CD4-positive, CD25-positive, alpha-beta regulatory T cell (primary cell): Measurements from ENCODE around the gene AREL1. TPM values are rescaled to one million over a fixed set of nuclear protein-coding genes. Genes with fewer than 3 reads are reported as not detected.

Experiments used
- ATAC-seq, 2 donors: fragments of 150-1000 bp; cut with Tn5 transposase; one replicate each; pipeline ENCODE4 v1.10.0; 2021; ENCODE audit warnings: low read depth in 2 of 2, moderate number of reproducible peaks in 2 of 2, moderate library complexity in 1 of 2
- DNase-seq, 3 donors: peaks; one replicate each; pipeline versions ENCODE4 v3.0.0 to v3.0.0-alpha.2; 2012 to 2022; ENCODE audit warnings: mixed read lengths in 1 of 3
- H3K27ac ChIP-seq: one replicate; pipeline ENCODE4 v1.7.0; 2013; ENCODE audit warnings: mild to moderate bottlenecking, low read length; ENCODE audit not compliant: insufficient read depth, poor library complexity, severe bottlenecking
- H3K27me3 ChIP-seq: one replicate; pipeline ENCODE4 v1.7.0; 2013; ENCODE audit warnings: low read length; ENCODE audit not compliant: control insufficient read depth, insufficient read depth
- H3K36me3 ChIP-seq: one replicate; pipeline ENCODE4 v1.7.0; 2013; ENCODE audit warnings: mild to moderate bottlenecking, low read length, moderate library complexity; ENCODE audit not compliant: control insufficient read depth, insufficient read depth
- H3K4me1 ChIP-seq: 2 replicates; pipeline ENCODE4 v1.7.0; 2013; ENCODE audit warnings: mild to moderate bottlenecking, low read length; ENCODE audit not compliant: insufficient read depth, control insufficient read depth, poor library complexity, severe bottlenecking
- H3K4me3 ChIP-seq: one replicate; pipeline ENCODE4 v1.7.0; 2013; ENCODE audit warnings: low read depth, mild to moderate bottlenecking, low read length, moderate library complexity
- H3K9me3 ChIP-seq, 2 experiments: 1 replicate in 1 of 2; 2 replicates in 1 of 2; pipeline ENCODE4 v1.7.0; 2013; ENCODE audit warnings: low read length in 2 of 2, mild to moderate bottlenecking in 1 of 2, moderate library complexity in 1 of 2; ENCODE audit not compliant: control insufficient read depth in 2 of 2
- H3K27ac Mint-ChIP-seq, 3 donors: one replicate each; pipeline ENCODE4 v1.8.0; 2020 to 2022; ENCODE audit warnings: mild to moderate bottlenecking in 3 of 3, mixed read lengths in 3 of 3, moderate library complexity in 2 of 3
- H3K27me3 Mint-ChIP-seq: one replicate; pipeline ENCODE4 v1.8.0; 2022; ENCODE audit warnings: mild to moderate bottlenecking, mixed read lengths
- H3K36me3 Mint-ChIP-seq: one replicate; pipeline ENCODE4 v1.8.0; 2020; ENCODE audit warnings: mixed read lengths
- H3K4me1 Mint-ChIP-seq, 4 donors: one replicate each; pipeline ENCODE4 v1.8.0; 2020 to 2022; ENCODE audit warnings: mixed read lengths in 4 of 4, mild to moderate bottlenecking in 1 of 4
- H3K4me3 Mint-ChIP-seq, 4 donors: one replicate each; pipeline ENCODE4 v1.8.0; 2020 to 2022; ENCODE audit warnings: mild to moderate bottlenecking in 4 of 4, mixed read lengths in 4 of 4, moderate library complexity in 3 of 4
- H3K9me3 Mint-ChIP-seq, 7 donors: one replicate each; pipeline ENCODE4 v1.8.0; 2020 to 2022; ENCODE audit warnings: mixed read lengths in 7 of 7, mild to moderate bottlenecking in 3 of 7, moderate library complexity in 2 of 7
- polyA plus RNA-seq, 4 donors: library from polyadenylated mRNA; unstranded; fragments of 300-500 nt; fragmentation: Illumina TruSeq; gene quantifications; one replicate each; pipeline ENCODE4 v1.2.3, GENCODE V29; 2021
- total RNA-seq: library from RNA; stranded (reverse); gene quantifications from one replicate; pipeline ENCODE4 v1.2.3, GENCODE V29; 2022

AREL1 gene
- total and polyA plus RNA-seq, 5 donors from 2014 or later = 18.3 to 47.0 (median 22.2) TPM

DNA sequence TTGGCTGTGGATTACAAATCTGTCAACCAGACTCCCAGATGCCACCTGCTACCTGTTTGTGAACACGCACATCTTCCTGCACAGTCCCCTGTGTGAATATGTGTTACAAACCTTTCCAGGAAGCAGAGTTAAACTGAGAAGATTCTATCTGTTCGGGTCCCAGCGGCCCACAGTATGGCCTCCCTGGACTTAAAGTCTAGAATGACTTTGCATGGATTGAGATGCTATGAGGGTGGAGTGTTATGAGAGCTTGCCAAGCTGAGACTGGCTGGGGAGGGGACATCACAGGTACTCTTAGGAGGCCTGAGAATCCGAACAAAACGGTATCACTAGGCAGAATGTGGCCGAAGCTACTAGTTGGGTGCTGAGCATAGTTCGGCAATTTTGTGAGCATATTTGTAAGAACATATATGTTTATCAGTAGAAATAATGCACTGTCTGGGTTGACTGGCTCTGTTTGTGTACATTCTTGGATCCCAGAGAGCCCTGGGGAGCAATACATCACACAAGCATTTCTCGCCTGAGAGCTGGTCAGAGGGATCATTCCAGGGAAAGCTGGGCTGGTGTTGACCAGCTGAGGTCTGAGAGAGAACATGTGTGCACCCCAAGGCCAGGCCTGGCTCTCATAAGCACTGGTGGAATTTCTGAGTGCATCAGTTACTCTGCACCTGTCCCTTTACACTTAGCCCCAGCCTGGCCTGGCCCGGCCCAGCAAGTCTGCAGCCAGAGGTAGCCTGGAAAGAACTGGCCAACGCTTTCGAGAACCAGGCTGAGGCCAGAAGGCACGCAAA, 71.1 kb downstream of the AREL1 start:
- no peaks in the 10 kb centered on the region for H3K4me1 Mint-ChIP-seq
- H3K27ac Mint-ChIP-seq = no peak overlapping the region
- Histone ChIP-seq H3K36me3 (no peaks in the 10 kb centered on the region), H3K27me3 (peaks cover 2% of the 10 kb centered on the region), H3K27ac (no peak overlapping the region), H3K4me3 (no peak overlapping the region), H3K4me1 (no peaks in the 10 kb centered on the region), H3K9me3 (no peaks in the 10 kb centered on the region)
- peaks cover 4% of the 10 kb centered on the region for H3K36me3 Mint-ChIP-seq
- no peak for DNase-seq
- H3K4me3 Mint-ChIP-seq = no peak overlapping the region
- ATAC-seq = no peak
- H3K9me3 Mint-ChIP-seq = no peaks in the 10 kb centered on the region
- peaks cover 9% of the 10 kb centered on the region for H3K27me3 Mint-ChIP-seq

DNA sequence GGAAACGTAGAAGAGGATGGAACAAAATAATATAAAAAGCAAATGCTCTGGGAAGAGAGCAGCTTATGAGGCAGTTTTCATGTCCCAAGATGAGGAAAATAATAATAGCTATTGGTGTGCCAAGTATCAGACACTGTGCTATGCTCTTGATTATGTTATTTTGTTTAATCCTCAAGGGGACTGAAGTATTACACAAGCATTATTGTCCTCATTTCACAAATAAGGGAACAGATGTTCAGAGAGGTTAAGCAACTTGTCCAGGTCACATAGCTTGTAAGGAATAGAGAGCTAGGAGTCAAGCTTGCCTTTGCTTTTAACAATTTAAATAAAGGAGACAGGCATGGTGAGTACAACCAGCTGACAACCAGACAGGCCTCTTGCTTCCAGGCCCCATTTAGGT, 73.9 kb downstream of the AREL1 start:
- H3K9me3 ChIP-seq = no peaks in the 10 kb centered on the region
- Mint-ChIP-seq H3K36me3 (peaks cover 4% of the 10 kb centered on the region), H3K4me1 (no peaks in the 10 kb centered on the region), H3K27ac (no peak overlapping the region), H3K4me3 (no peak overlapping the region), H3K9me3 (no peaks in the 10 kb centered on the region), H3K27me3 (peaks cover 4% of the 10 kb centered on the region)
- no peak for DNase-seq
- H3K36me3 ChIP-seq = no peaks in the 10 kb centered on the region
- peaks cover 2% of the 10 kb centered on the region for H3K27me3 ChIP-seq
- no peak overlapping the region for H3K4me3 ChIP-seq
- H3K27ac ChIP-seq = no peak overlapping the region
- ATAC-seq = no peak
- no peaks in the 10 kb centered on the region for H3K4me1 ChIP-seq

DNA sequence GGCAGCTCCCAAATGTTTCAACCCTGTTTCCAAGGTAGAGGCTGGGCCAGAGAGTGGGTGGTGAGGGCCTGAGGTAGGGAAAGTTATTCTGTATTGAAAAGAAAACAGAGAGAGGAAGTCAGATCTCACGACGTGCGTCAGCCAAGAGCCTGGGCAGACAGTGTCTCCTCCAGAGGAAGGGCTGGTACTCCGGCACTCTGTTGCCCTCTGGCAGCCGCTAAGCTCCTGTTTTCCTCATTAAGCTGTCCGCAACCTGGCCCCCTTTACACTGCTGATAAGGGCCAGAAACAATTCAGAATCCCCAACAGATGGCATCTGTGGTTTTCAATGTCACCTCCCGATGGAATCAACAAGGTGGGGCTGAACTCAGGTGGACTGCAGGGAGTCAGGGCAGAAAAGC, 74.8 kb downstream of the AREL1 start:
- Mint-ChIP-seq H3K36me3 (peaks cover 4% of the 10 kb centered on the region), H3K4me1 (no peaks in the 10 kb centered on the region), H3K4me3 (no peak overlapping the region), H3K27me3 (peaks cover 8% of the 10 kb centered on the region), H3K9me3 (no peaks in the 10 kb centered on the region), H3K27ac (no peak overlapping the region)
- H3K27ac ChIP-seq = no peak overlapping the region
- ATAC-seq (peak in 1 of 2 donors; percentile 47), DNase-seq (no peak)
- H3K9me3 ChIP-seq = no peaks in the 10 kb centered on the region
- peaks cover 2% of the 10 kb centered on the region for H3K27me3 ChIP-seq
- H3K36me3 ChIP-seq = no peaks in the 10 kb centered on the region
- H3K4me1 ChIP-seq = no peaks in the 10 kb centered on the region
- H3K4me3 ChIP-seq = no peak overlapping the region

DNA sequence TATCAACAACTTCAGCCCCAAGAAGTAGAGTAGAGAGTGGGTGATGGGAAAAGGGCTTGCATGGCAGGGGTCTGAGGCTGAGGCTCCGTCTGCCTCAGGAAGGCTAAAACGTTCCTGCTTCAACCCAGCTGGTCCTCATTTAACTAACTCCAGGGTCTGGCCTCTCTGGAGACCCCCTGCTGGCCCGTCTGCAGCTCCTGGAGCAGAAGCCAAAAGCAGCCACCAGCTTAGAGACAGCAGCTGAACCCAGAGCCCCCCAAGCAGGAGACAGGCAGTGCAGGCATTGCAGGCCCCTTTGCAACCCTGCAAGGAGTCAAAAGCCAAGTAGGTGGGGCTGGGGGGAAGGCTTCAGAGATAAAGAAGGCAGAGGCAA, 75.7 kb downstream of the AREL1 start:
- DNase-seq (no peak), ATAC-seq (no peak)
- Histone ChIP-seq H3K4me3 (no peak overlapping the region), H3K27me3 (peaks cover 2% of the 10 kb centered on the region), H3K4me1 (no peaks in the 10 kb centered on the region), H3K36me3 (no peaks in the 10 kb centered on the region), H3K27ac (no peak overlapping the region), H3K9me3 (no peaks in the 10 kb centered on the region)
- Mint-ChIP-seq H3K9me3 (no peaks in the 10 kb centered on the region), H3K4me1 (no peaks in the 10 kb centered on the region), H3K27ac (no peak overlapping the region), H3K27me3 (peaks cover 8% of the 10 kb centered on the region), H3K36me3 (peaks cover 4% of the 10 kb centered on the region), H3K4me3 (no peak overlapping the region)

DNA sequence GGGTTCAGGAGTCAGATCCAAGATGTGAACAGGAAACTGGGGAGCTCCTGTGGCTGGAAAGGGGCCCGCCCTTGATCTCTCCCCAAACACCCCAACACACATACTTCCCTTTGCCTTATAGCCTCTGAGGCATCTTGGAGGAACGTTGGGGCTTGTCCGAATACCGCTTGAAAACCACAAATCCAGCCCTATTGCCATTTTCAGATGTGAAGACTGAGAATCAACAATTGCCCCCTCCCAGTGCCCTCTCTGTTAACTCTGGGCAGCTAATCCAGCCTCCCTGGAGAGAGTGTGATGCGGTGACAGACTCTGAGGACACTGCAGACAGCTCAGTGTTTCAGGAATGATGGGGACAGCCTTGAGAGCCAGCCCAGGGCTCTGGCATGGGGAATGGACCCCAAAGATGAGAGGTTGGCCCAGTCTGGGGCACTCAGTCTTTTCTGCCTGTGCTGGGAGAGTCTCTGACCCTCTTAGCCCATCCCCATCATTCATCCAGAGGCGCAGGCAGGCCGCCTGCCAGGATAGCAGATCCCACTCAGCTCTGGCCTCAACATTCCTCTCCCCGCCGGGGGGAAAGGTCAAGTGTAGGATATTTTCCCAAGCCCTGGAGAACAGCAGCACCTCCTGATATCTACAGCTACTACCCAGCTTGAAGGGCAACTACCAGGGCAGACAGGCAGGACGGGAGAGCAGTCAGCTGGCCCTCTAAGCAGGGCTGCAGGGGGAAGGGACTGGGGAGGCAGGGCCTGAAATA, 76.3 kb downstream of the AREL1 start:
- peaks cover 4% of the 10 kb centered on the region for H3K36me3 Mint-ChIP-seq
- Histone ChIP-seq H3K4me1 (no peaks in the 10 kb centered on the region), H3K9me3 (no peaks in the 10 kb centered on the region), H3K4me3 (no peak overlapping the region), H3K36me3 (no peaks in the 10 kb centered on the region), H3K27me3 (peaks cover 2% of the 10 kb centered on the region), H3K27ac (no peak overlapping the region)
- peaks cover 8% of the 10 kb centered on the region for H3K27me3 Mint-ChIP-seq
- no peak for DNase-seq
- no peak overlapping the region for H3K27ac Mint-ChIP-seq
- no peak overlapping the region for H3K4me3 Mint-ChIP-seq
- no peaks in the 10 kb centered on the region for H3K4me1 Mint-ChIP-seq
- ATAC-seq = no peak
- H3K9me3 Mint-ChIP-seq = no peaks in the 10 kb centered on the region

DNA sequence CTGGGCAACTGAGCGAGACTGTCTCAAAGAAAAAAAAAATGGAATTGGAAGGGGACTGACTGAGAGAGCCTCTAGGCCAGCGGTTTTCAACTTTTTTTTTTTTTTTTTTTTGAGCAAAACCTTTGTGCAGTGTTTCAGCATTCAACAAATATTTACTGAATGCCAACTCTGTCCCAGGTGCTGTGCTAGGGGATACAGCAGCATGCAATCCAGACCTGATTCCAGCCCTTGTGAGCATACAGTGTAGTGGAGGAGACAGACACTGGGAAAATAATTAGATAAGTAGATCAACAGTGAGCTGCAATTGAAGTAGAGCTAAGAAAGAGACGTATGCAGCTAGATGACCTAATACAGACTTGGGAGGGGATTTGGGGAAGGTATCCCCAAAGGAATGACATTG, 77.0 kb downstream of the AREL1 start:
- Mint-ChIP-seq H3K27ac (peak overlapping the region in 1 of 3 donors; percentile 53), H3K9me3 (no peaks in the 10 kb centered on the region), H3K4me3 (no peak overlapping the region), H3K36me3 (peaks cover 4% of the 10 kb centered on the region), H3K4me1 (no peaks in the 10 kb centered on the region), H3K27me3 (peaks cover 8% of the 10 kb centered on the region)
- Histone ChIP-seq H3K27ac (no peak overlapping the region), H3K4me1 (no peaks in the 10 kb centered on the region), H3K9me3 (no peaks in the 10 kb centered on the region), H3K27me3 (peaks cover 2% of the 10 kb centered on the region), H3K36me3 (no peaks in the 10 kb centered on the region), H3K4me3 (no peak overlapping the region)
- DNase-seq (no peak), ATAC-seq (no peak)

DNA sequence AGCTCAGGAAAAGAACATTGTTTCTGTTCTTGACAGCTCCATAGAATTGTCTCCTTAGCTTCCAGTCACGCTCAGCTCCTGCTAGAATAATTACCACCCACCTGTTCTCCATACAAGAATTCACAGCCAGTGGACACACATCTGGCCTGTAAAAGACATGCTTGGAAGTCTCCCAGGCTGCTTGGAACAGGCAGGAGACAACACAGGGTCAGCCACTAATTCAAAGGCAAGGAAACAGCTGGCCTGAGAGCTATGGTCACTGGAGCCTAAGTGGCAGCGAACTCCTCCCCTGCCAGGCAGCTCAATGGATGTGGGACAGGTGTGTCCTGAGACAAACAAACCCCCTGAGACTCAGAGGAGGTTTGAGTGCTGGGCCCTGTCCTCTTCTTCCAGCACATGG, 77.9 kb downstream of the AREL1 start:
- ATAC-seq (no peak), DNase-seq (no peak)
- Mint-ChIP-seq H3K27ac (no peak overlapping the region), H3K4me1 (peaks cover 0 to under 1% (median 0%) of the 10 kb centered on the region in 4 donors), H3K36me3 (peaks cover under 1% of the 10 kb centered on the region), H3K4me3 (no peak overlapping the region), H3K9me3 (peaks cover 0 to 1% (median 0%) of the 10 kb centered on the region in 7 donors), H3K27me3 (peaks cover 6% of the 10 kb centered on the region)
- H3K27me3 ChIP-seq = peaks cover 2% of the 10 kb centered on the region
- H3K4me1 ChIP-seq = no peaks in the 10 kb centered on the region
- no peak overlapping the region for H3K4me3 ChIP-seq
- H3K36me3 ChIP-seq = no peaks in the 10 kb centered on the region
- no peak overlapping the region for H3K27ac ChIP-seq
- no peaks in the 10 kb centered on the region for H3K9me3 ChIP-seq
